ENCODE data around the gene NUMB.

Gene NUMB

GRCh38 chr14:73255693-73256225 is 202.6 kb downstream of the NUMB start:
- no peak for FAIRE-seq

GRCh38 chr14:73255005-73255400 is 203.3 kb downstream of the NUMB start:
- FAIRE-seq = no peak

DNA sequence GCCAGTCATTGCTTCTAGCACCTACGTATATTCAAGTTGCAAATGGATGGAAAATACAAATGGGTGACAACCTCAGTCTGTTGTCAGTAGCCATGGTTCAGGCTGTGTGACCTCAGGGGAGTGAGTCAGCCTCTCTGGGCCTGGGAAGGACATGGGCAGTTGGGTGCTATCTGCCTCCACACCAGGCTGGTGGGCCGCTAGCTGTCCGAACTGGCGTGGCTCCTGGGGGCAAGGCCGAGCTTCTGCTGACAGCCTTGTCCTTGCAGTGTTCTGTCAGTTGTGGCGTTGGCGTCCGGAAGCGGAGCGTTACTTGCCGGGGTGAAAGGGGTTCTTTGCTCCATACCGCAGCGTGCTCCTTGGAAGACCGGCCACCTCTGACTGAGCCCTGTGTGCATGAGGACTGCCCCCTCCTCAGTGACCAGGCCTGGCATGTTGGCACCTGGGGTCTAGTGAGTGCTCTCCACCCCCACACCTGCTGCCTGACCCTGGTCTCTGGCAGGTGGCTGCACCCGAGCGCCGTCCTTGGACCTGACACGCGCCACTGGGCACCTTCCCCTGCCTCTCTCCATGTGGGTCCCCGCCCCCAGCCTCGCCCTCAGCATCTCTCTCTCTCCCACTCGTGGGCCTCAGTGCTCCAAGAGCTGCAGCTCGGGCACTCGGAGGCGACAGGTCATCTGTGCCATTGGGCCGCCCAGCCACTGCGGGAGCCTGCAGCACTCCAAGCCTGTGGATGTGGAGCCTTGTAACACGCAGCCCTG is 203.9 kb downstream of the NUMB start:
- FAIRE-seq = no peak

GRCh38 chr14:73253721-73254120 is 204.6 kb downstream of the NUMB start:
- no peak for FAIRE-seq

DNA sequence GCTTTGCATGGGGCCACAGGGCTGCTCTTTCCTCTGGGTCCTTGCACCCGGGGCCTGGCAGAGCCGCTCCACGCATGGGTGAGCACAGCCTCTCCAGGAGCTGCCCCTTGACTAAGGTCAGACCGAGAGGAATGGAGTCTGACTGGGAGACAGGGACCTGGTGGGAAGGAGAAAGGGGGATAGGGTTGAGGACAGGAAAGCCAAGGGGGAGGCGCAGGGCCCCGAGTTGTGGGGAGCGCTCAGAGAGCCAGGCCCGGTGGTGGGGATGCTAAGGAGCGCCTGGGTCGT is 205.1 kb downstream of the NUMB start:
- no peak for FAIRE-seq

- no peak for FAIRE-seq
Measured at GRCh38 chr14:73252491-73253322, 205.6 kb downstream of the NUMB start.

GRCh38 chr14:73251516-73252215 is 206.7 kb downstream of the NUMB start:
- FAIRE-seq = no peak

DNA sequence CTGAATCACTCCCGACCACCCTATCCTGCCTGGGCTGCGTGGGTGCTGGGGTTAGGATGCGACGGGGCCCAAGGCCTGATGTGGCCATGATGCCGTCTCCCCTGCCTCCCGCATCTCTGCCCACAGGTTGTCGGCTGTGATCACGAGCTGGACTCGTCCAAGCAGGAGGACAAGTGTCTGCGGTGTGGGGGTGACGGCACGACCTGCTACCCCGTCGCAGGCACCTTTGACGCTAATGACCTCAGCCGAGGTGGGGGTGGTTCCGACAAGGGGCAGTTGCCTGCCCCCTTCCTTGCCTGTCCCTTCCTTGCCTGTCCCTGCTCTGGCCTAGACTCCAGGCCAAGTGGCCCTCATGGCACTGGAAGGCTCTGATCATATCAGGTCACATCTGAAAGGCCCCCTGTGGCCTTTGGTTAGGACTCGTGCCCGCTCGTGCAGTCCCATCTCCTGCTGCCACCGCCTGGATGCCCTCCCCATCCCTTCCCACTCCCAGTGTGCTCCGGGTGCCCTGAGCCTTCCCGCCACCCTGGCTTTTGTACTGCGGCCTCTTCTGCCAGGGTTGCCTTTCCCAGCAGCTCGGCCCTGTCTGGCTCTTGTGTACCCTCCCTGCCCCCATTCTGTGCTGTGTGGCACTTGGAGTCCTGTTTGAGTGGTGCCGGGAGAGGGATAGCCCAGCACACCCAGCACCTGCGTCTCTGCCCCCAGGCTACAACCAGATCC is 207.4 kb downstream of the NUMB start:
- no peak for FAIRE-seq

DNA sequence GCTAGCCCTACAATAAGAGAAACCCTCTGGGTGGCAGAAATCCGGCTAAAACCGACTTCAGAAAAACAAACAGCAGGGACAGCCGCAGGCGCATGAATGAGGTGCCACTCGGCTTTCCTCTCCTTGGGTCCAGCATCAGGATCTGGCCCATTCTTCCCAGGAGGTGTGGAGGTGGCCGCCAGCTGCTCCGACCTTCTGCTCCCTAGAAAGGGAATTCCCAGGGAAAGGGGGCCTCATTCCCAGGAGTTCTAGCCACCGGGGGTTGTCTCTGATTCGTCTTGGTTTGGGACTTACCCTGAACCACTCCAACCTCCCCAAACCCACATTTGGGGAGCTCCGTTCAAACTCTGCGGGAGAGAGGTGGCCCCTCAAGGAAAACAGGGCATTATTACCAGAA is 208.0 kb downstream of the NUMB start:
- FAIRE-seq = no peak

GRCh38 chr14:73249564-73250316 is 208.6 kb downstream of the NUMB start:
- FAIRE-seq = no peak

- no peak for FAIRE-seq
Measured at GRCh38 chr14:73249108-73249507, 209.2 kb downstream of the NUMB start.

- no peak for FAIRE-seq
Measured at GRCh38 chr14:73248108-73248868, 210.1 kb downstream of the NUMB start.

- no peak for FAIRE-seq
Measured at GRCh38 chr14:73246387-73247150, 211.8 kb downstream of the NUMB start.

DNA sequence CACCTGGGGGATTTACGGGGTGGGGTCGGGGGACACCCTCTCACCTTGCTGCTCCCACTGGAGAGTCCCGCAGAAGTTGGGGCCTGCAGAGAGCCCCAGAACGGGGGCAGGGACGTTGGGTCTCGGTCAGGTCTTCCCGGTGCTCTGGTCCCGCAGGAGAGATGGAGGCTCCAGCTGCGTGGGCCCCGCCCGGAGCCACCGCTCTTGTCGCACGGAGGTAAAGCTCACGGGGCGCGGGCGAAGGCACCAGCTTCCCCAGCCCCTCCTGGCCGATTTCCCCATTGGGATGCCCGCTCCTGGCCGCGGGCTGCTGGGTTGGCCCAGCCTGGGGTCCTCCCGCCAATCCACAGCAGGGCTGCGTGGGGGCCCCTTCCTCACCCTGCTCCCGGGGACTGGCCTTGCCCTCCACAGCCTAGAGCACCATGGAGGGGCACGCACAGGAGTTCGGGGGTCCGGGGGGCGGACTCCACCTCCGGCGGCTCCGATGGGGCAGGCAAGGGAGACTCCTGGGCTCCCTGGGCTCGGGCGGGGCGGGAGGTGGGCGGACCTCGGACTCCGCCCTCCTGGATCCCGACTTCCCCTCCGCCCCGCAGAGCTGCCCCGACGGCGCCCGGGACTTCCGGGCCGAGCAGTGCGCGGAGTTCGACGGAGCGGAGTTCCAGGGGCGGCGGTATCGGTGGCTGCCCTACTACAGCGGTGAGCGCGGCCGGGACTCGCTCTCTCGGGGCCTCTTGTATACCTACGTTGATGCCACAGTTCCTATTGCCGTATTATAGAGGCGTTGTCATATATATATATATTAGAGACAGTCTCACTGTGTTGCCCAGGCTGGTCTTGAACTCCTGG is 212.6 kb downstream of the NUMB start:
- no peak for FAIRE-seq

- FAIRE-seq = no peak
Measured at GRCh38 chr14:73244541-73245290, 213.6 kb downstream of the NUMB start.

DNA sequence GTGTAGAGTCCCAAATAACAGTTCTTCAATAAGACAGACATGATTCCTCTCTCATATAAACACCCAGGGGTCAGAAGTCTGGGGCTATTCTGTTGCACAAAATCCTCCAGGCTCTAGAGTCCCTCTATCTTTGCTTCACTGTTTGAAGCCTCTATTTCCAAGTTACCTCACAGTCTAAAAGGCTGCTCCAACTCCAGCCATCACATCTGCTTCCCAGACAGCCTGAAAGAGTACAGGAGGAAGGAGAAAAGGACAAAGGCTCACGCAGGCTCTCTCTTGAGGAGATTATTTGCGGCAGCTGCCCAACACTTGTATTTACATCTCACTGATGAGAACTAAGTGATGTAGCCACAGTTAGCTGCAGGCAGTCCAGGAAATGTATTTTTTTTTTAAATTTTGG is 214.6 kb downstream of the NUMB start:
- no peak for FAIRE-seq

- FAIRE-seq = no peak
Measured at GRCh38 chr14:73243341-73243740, 215.0 kb downstream of the NUMB start.

- FAIRE-seq = no peak
Measured at GRCh38 chr14:73242357-73242901, 215.9 kb downstream of the NUMB start.
